Activated CD8-positive, alpha-beta memory T cell treated with anti-CD3 and anti-CD28 coated beads, Interleukin-2, amount 50 U/mL, for 24 hours (primary cell): ENCODE results near the gene SMG6.
A peak's percentile ranks its signal among the peaks of the same experiment; 100 is the strongest.
"Not testable (repeated sequence)": the region's sequence is repeated elsewhere in the genome, so short reads cannot be mapped to it uniquely, and the experiment has no call there.

Source experiments
- DNase-seq: peaks from one replicate; pipeline ENCODE4 v3.0.0-alpha.2; 2020; ENCODE audit errors: extremely low read depth

SMG6 gene

GRCh38 chr17:2303204-2304188 lies at the start of gene SMG6, which contains the start of gene SRR:
Gene SMG6, minus strand, starts transcription at chr17:2303785. Its CDS starts 65 bp downstream, at chr17:2303720.
Gene SRR, plus strand, starts transcription at chr17:2303950. Its CDS starts 11,611 bp downstream, at chr17:2315561.
- DNase-seq: peak; percentile 82

GRCh38 chr17:2351269-2351668 lies 47.7 kb upstream of the SMG6 start:
- no peak for DNase-seq

- DNase-seq: no peak
Measured at GRCh38 chr17:2347805-2348685, 44.5 kb upstream of the SMG6 start.

GRCh38 chr17:2346475-2346874 lies 42.9 kb upstream of the SMG6 start:
- DNase-seq: no peak

GRCh38 chr17:2344528-2344927 lies 40.9 kb upstream of the SMG6 start:
- no peak for DNase-seq

GRCh38 chr17:2343421-2343820 lies 39.8 kb upstream of the SMG6 start:
- no peak for DNase-seq

- DNase-seq: no peak
Measured at GRCh38 chr17:2338315-2338657, 34.7 kb upstream of the SMG6 start.

- no peak for DNase-seq
Measured at GRCh38 chr17:2337544-2338314, 34.1 kb upstream of the SMG6 start.

- no peak for DNase-seq
Measured at GRCh38 chr17:2336852-2337543, 33.4 kb upstream of the SMG6 start, which contains the start of gene SGSM2. Gene SGSM2, plus strand, starts transcription at chr17:2337501. Its CDS starts 188 bp downstream, at chr17:2337689.

- DNase-seq: peak; percentile 65
Measured at GRCh38 chr17:2336215-2336851, 32.7 kb upstream of the SMG6 start, which contains the start of gene TSR1. Gene TSR1, minus strand, starts transcription at chr17:2336457. Its CDS starts 30 bp downstream, at chr17:2336427.

GRCh38 chr17:2335726-2336214 lies 32.2 kb upstream of the SMG6 start:
- no peak for DNase-seq

GRCh38 chr17:2331303-2331702 lies 27.7 kb upstream of the SMG6 start:
- DNase-seq: no peak

- DNase-seq: no peak
Measured at GRCh38 chr17:2323629-2324314, 20.2 kb upstream of the SMG6 start.

- no peak for DNase-seq
Measured at GRCh38 chr17:2321399-2321798, 17.8 kb upstream of the SMG6 start.

- DNase-seq: no peak
Measured at GRCh38 chr17:2319051-2319450, 15.5 kb upstream of the SMG6 start.

- no peak for DNase-seq
Measured at GRCh38 chr17:2317796-2318195, 14.2 kb upstream of the SMG6 start.

- not testable (repeated sequence) for DNase-seq
Measured at GRCh38 chr17:2316916-2317205, 13.3 kb upstream of the SMG6 start.

- DNase-seq: no peak
Measured at GRCh38 chr17:2312736-2313135, 9.2 kb upstream of the SMG6 start.

GRCh38 chr17:2309338-2310154 lies 6.0 kb upstream of the SMG6 start:
- no peak for DNase-seq
